ENCODE measurements around the gene ABITRAM.

DNA sequence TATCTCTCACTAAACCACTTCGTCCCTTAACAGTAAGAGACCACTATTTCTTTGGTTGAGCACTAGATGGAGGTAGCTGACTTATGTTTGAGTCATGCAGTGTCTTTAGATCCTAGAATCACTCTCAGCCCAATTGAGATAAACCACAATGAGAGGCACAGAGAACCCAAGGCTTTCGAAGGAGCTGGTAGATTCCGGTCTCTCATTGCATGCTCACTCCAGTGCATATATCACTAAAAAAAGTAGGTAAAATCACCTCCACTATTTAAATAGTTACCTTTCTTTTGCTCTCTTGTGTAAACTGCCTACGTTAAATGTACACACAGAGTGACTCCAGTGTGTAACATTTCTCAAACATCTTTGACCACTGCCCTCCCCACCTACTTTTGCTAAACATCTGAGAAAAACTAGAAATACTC is 44.5 kb upstream of the ABITRAM start:
- TF ChIP-seq, protein P1, sequence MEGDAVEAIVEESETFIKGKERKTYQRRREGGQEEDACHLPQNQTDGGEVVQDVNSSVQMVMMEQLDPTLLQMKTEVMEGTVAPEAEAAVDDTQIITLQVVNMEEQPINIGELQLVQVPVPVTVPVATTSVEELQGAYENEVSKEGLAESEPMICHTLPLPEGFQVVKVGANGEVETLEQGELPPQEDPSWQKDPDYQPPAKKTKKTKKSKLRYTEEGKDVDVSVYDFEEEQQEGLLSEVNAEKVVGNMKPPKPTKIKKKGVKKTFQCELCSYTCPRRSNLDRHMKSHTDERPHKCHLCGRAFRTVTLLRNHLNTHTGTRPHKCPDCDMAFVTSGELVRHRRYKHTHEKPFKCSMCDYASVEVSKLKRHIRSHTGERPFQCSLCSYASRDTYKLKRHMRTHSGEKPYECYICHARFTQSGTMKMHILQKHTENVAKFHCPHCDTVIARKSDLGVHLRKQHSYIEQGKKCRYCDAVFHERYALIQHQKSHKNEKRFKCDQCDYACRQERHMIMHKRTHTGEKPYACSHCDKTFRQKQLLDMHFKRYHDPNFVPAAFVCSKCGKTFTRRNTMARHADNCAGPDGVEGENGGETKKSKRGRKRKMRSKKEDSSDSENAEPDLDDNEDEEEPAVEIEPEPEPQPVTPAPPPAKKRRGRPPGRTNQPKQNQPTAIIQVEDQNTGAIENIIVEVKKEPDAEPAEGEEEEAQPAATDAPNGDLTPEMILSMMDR (IDR thresholded peaks at IDR 0.05) = no peak
- TF ChIP-seq POLR2AphosphoS5 (IDR thresholded peaks at IDR 0.05) = no peak
- no peak for TF ChIP-seq EP300 (IDR thresholded peaks at IDR 0.05)
